Measurements from ENCODE around the gene PLCH2.

GRCh38 chr1:2437617-2438016 is 38.5 kb upstream of the PLCH2 start:
- no peak for TF ChIP-seq CTCF (IDR thresholded peaks at IDR 0.05; ENCODE audit: extremely low read depth in 1 of 2, insufficient read depth in 1 of 2, low read depth in 1 of 2, low read length in 2 of 2)
- no peak for TF ChIP-seq POLR2AphosphoS5 (IDR thresholded peaks at IDR 0.05; ENCODE audit: insufficient read depth, low read depth, low read length)
- peak; percentile 20 for TF ChIP-seq MAX (IDR thresholded peaks at IDR 0.05; ENCODE audit: insufficient read depth, insufficient read length)
- no peak for TF ChIP-seq POLR2A (IDR thresholded peaks at IDR 0.05; ENCODE audit: low read depth, low read length)
- no peak for TF ChIP-seq EZH2 (IDR thresholded peaks at IDR 0.05; ENCODE audit: borderline replicate concordance, low read depth, low read length, severe bottlenecking)
- no peak for TF ChIP-seq MYC (IDR thresholded peaks at IDR 0.05; ENCODE audit: low read depth, low read length)

Data from endothelial cell of umbilical vein (primary cell).